WI38 (cell line): ENCODE data around the gene GPR39.

Source experiments
- H3K4me3 ChIP-seq: 2 replicates; pipeline ENCODE4 v1.5.1; 2011; ENCODE audit warnings: low read depth, mild to moderate bottlenecking, control low read depth, low read length
- CTCF ChIP-seq: IDR thresholded peaks from 2 replicates; pipeline ENCODE4 v1.5.1; 2012; ENCODE audit warnings: low read depth, mild to moderate bottlenecking, control low read depth, low read length

GPR39 gene

DNA sequence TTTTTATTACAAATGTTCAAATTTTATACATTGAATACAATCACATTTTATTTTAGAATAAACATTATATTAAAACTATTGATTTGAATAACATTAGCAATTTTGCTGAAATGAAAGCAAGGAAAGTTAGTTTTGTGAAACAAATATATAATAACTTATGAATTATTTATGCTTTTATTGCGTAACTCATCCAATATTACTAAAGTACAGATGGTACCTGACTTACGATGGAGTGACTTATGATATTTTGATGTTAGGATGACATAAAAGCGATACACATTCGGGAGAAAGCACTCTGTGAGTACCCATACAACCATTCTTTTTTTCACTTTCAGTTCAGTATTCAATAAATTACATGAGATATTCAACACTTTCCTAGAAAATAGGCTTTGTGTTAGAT lies 26.5 kb downstream of the GPR39 start:
- no peak for TF ChIP-seq CTCF
- H3K4me3 ChIP-seq: no peak overlapping the region

GRCh38 chr2:132446444-132446843 lies 29.8 kb downstream of the GPR39 start:
- H3K4me3 ChIP-seq: no peak overlapping the region
- no peak for TF ChIP-seq CTCF

DNA sequence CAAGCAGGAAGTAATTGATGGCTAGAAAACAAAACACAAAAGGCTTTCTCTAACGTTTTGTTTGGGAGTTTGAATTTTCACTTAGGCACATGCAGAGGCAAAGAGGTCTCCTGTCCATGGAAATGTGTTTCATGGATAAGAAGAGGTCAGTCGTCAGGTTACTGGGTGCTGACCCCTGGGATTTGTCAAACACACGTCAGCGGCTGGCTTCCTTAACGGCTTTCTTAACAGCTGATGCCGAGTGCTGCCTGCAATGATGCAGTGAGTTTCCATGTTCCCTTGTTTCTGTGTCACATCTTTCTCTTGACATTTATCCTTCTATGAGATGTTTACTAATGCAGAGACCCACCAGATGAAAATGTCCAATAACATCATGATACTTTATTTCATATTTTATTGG lies 31.7 kb downstream of the GPR39 start:
- peak overlapping the region; percentile 7; the same call in 1 of the 2 replicates for H3K4me3 ChIP-seq
- TF ChIP-seq CTCF: no peak

DNA sequence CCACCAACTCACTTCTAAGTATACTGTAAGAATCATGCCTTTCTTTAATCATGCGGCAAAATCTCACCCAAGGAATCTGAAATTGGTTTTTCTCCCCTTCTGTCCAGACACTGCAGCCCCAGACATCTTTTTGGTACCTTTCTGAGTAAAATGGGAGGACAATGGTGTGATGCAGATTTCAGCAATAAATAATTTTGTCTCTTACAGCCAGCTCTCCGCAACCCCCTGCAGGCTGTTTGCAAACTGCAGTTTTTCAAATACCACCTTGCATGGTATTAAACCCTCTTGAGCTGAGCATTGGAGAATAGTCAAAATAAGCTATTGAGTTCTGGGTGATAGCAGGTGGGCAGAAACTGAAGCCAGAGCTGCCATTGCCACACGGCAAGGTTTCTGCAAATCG lies 32.2 kb downstream of the GPR39 start:
- H3K4me3 ChIP-seq: no peak overlapping the region
- TF ChIP-seq CTCF: peak; percentile 77

GRCh38 chr2:132449868-132450267 lies 33.3 kb downstream of the GPR39 start:
- H3K4me3 ChIP-seq: no peak overlapping the region
- no peak for TF ChIP-seq CTCF

GRCh38 chr2:132460781-132461180 lies 44.2 kb downstream of the GPR39 start:
- TF ChIP-seq CTCF: no peak
- no peak overlapping the region for H3K4me3 ChIP-seq

- no peak for TF ChIP-seq CTCF
- H3K4me3 ChIP-seq: no peak overlapping the region
Observed at GRCh38 chr2:132462236-132462635, 45.6 kb downstream of the GPR39 start.
